Loucy (cell line): ENCODE results near the gene LDAH.

Source experiments
- H2AFZ ChIP-seq: fragments of 200-600 bp; sonication (generic); 2 replicates; pipeline ENCODE4 v1.6.0; 2016; ENCODE audit warnings: antibody characterized with exemption, mild to moderate bottlenecking, low read length, moderate library complexity
- H3F3A ChIP-seq: fragments of 200-600 bp; 2 replicates; pipeline ENCODE4 v1.6.0; 2016; ENCODE audit warnings: antibody characterized with exemption, low read depth, mild to moderate bottlenecking
- H3K27me3 ChIP-seq: fragments of 200-600 bp; sonication (generic); 2 replicates; pipeline ENCODE4 v1.6.1; 2014; ENCODE audit warnings: low read length, mild to moderate bottlenecking; ENCODE audit not compliant: insufficient read depth, poor library complexity, severe bottlenecking
- H3K36me3 ChIP-seq: fragments of 200-600 bp; sonication (generic); 2 replicates; pipeline ENCODE4 v1.6.1; 2016; ENCODE audit warnings: low read length; ENCODE audit not compliant: insufficient read depth
- H3K4me1 ChIP-seq: fragments of 200-600 bp; sonication (generic); 2 replicates; pipeline ENCODE4 v1.5.1; 2014; ENCODE audit warnings: low read length, mild to moderate bottlenecking; ENCODE audit not compliant: insufficient read depth, poor library complexity, severe bottlenecking
- H3K4me2 ChIP-seq: fragments of 200-600 bp; sonication (generic); 2 replicates; pipeline ENCODE4 v1.6.0; 2014; ENCODE audit warnings: antibody characterized with exemption, low read length, low read depth, mild to moderate bottlenecking; ENCODE audit not compliant: poor library complexity, severe bottlenecking
- H3K4me3 ChIP-seq: fragments of 200-600 bp; sonication (generic); 2 replicates; pipeline ENCODE4 v1.5.1; 2014; ENCODE audit warnings: low read length, mild to moderate bottlenecking, mixed read lengths; ENCODE audit not compliant: poor library complexity, severe bottlenecking
- H3K79me2 ChIP-seq: fragments of 200-600 bp; sonication (generic); 2 replicates; pipeline ENCODE4 v1.6.1; 2014; ENCODE audit warnings: low read length; ENCODE audit not compliant: insufficient read depth
- H3K9ac ChIP-seq: fragments of 200-600 bp; sonication (generic); 2 replicates; pipeline ENCODE4 v1.6.0; 2014; ENCODE audit warnings: mild to moderate bottlenecking, low read depth, low read length, moderate library complexity; ENCODE audit not compliant: poor library complexity, severe bottlenecking
- H3K9me2 ChIP-seq: fragments of 200-600 bp; sonication (generic); replicated peaks from 2 replicates; pipeline ENCODE4 v1.6.1; 2016; ENCODE audit warnings: low read depth, low read length, mixed read lengths
- H3K9me3 ChIP-seq: fragments of 200-600 bp; sonication (generic); 2 replicates; pipeline ENCODE4 v1.6.1; 2014; ENCODE audit warnings: mild to moderate bottlenecking, antibody characterized with exemption, low read length, low read depth; ENCODE audit not compliant: insufficient read depth
- H4K20me1 ChIP-seq: fragments of 200-600 bp; sonication (generic); 2 replicates; pipeline ENCODE4 v1.6.0; 2014; ENCODE audit warnings: antibody characterized with exemption, low read length, mild to moderate bottlenecking; ENCODE audit not compliant: insufficient read depth, poor library complexity, severe bottlenecking
- EZH2phosphoT487 ChIP-seq: fragments of 200-600 bp; IDR thresholded peaks from 2 replicates; pipeline ENCODE4 v1.6.1; 2018; ENCODE audit warnings: antibody characterized with exemption, mild to moderate bottlenecking, moderate library complexity, borderline replicate concordance
- TF ChIP-seq, protein P1 (sequence below): fragments of 200-600 bp; sonication (generic); conservative IDR thresholded peaks from 2 replicates; pipeline ENCODE4 v1.5.1; 2014; ENCODE audit warnings: mild to moderate bottlenecking, antibody characterized with exemption, low read length

LDAH gene

DNA sequence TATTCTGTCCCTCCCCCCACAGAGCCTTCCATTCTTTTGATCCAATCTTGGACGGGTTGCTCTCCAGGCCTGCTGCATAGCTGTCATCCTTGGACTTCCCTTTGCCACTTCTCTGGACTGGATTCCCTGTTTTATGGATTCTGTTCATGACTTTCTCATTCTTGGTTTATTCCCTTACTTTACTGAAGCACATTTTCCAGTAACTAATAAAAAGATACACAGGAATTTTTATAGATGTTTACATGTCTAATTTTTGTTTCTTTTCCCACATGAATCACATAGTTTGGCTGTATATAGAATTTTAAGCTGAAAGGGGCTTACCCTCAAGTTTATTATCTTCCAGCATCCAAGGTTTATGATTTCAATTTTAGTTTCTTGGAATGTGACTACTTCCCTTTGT lies 118.0 kb downstream of the LDAH start:
- no peaks in the 10 kb centered on the region for H3K9me3 ChIP-seq
- H3K36me3 ChIP-seq = no peaks in the 10 kb centered on the region; the same call in 1 of the 2 replicates
- no peaks in the 10 kb centered on the region for H3F3A ChIP-seq
- TF ChIP-seq EZH2phosphoT487 = no peak
- TF ChIP-seq, protein P1, sequence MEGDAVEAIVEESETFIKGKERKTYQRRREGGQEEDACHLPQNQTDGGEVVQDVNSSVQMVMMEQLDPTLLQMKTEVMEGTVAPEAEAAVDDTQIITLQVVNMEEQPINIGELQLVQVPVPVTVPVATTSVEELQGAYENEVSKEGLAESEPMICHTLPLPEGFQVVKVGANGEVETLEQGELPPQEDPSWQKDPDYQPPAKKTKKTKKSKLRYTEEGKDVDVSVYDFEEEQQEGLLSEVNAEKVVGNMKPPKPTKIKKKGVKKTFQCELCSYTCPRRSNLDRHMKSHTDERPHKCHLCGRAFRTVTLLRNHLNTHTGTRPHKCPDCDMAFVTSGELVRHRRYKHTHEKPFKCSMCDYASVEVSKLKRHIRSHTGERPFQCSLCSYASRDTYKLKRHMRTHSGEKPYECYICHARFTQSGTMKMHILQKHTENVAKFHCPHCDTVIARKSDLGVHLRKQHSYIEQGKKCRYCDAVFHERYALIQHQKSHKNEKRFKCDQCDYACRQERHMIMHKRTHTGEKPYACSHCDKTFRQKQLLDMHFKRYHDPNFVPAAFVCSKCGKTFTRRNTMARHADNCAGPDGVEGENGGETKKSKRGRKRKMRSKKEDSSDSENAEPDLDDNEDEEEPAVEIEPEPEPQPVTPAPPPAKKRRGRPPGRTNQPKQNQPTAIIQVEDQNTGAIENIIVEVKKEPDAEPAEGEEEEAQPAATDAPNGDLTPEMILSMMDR = no peak
- no peak overlapping the region for H3K4me3 ChIP-seq
- H3K9ac ChIP-seq = no peak overlapping the region
- no peak overlapping the region for H2AFZ ChIP-seq
- no peaks in the 10 kb centered on the region for H3K27me3 ChIP-seq
- no peaks in the 10 kb centered on the region for H3K9me2 ChIP-seq
- no peaks in the 10 kb centered on the region for H4K20me1 ChIP-seq
- no peaks in the 10 kb centered on the region for H3K79me2 ChIP-seq
- no peaks in the 10 kb centered on the region for H3K4me1 ChIP-seq
- no peak overlapping the region for H3K4me2 ChIP-seq

DNA sequence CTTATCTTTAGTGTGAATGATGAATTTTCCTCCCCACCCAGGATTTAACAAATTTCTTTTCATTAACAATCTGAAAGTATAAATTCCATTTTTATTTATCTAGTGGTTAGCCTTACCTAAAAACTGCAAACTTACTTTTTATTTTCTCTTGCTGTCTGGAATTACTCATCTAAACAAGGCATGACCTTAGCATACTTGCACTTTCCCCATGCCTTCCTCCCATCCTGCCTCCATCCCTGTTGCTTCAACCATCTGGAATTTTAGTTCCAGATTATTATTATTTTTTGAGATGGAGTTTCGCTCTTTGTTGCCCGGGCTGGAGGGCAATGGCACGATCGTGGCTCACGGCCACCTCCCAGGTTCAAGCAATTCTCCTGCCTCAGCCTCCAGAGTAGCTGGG lies 120.3 kb downstream of the LDAH start:
- Histone ChIP-seq H3K4me1 (peaks cover 11% of the 10 kb centered on the region), H3F3A (no peaks in the 10 kb centered on the region), H4K20me1 (no peaks in the 10 kb centered on the region), H3K9me3 (no peaks in the 10 kb centered on the region), H3K27me3 (no peaks in the 10 kb centered on the region), H3K9me2 (no peaks in the 10 kb centered on the region), H2AFZ (no peak overlapping the region), H3K36me3 (no peaks in the 10 kb centered on the region; the same call in 1 of the 2 replicates), H3K9ac (no peak overlapping the region), H3K4me2 (no peak overlapping the region), H3K4me3 (no peak overlapping the region), H3K79me2 (no peaks in the 10 kb centered on the region)
- TF ChIP-seq EZH2phosphoT487 = no peak
- TF ChIP-seq, protein P1 = no peak

DNA sequence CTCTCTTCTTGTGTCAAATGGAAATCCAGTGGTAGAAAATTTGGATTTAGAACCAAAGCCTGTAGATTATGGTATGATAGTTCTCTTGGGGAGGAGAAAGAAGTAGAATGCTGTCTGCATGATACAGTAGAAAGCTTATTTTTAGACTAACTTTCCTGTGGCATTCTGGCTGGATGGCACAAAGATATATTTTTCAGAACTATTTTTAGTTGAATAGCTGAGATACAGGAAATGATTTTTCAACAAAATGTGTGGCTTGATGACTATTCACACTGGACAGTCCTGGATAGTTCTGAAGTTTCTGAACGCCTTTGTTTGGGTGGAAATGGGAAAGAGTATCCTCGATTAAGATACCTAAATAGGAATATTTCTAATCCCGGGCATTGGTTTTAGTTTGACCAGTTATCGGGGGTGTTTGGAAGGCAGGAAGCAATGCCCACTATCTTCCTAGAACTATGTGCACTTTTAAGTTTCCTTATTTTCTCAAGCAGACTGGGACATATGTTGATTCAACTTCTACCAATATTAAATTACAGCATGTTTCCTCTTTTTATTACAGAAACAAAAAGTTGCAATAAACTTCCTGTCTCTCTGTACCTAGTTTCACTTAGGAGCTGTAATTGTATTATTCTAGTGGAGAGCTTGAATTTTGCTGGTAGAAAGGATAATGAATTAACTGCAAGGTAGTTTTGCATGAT lies 123.8 kb downstream of the LDAH start:
- Histone ChIP-seq H2AFZ (no peak overlapping the region), H3K9me2 (no peaks in the 10 kb centered on the region), H4K20me1 (no peaks in the 10 kb centered on the region), H3K9me3 (no peaks in the 10 kb centered on the region), H3K4me2 (no peak overlapping the region), H3K4me3 (no peak overlapping the region), H3K36me3 (no peaks in the 10 kb centered on the region; the same call in 1 of the 2 replicates), H3K4me1 (peaks cover 11% of the 10 kb centered on the region), H3K9ac (no peak overlapping the region), H3K79me2 (no peaks in the 10 kb centered on the region), H3K27me3 (no peaks in the 10 kb centered on the region), H3F3A (no peaks in the 10 kb centered on the region)
- TF ChIP-seq EZH2phosphoT487 = no peak
- TF ChIP-seq, protein P1 = no peak
